HS-5 (cell line): ENCODE results near the gene EFR3B.
"Not testable (repeated sequence)": the region's sequence is repeated elsewhere in the genome, so short reads cannot be mapped to it uniquely, and the experiment has no call there.

Source experiments
- DNase-seq: peaks from one replicate; pipeline ENCODE4 v3.0.0-alpha.2; 2012; ENCODE audit warnings: low read depth

The EFR3B gene, protein sequence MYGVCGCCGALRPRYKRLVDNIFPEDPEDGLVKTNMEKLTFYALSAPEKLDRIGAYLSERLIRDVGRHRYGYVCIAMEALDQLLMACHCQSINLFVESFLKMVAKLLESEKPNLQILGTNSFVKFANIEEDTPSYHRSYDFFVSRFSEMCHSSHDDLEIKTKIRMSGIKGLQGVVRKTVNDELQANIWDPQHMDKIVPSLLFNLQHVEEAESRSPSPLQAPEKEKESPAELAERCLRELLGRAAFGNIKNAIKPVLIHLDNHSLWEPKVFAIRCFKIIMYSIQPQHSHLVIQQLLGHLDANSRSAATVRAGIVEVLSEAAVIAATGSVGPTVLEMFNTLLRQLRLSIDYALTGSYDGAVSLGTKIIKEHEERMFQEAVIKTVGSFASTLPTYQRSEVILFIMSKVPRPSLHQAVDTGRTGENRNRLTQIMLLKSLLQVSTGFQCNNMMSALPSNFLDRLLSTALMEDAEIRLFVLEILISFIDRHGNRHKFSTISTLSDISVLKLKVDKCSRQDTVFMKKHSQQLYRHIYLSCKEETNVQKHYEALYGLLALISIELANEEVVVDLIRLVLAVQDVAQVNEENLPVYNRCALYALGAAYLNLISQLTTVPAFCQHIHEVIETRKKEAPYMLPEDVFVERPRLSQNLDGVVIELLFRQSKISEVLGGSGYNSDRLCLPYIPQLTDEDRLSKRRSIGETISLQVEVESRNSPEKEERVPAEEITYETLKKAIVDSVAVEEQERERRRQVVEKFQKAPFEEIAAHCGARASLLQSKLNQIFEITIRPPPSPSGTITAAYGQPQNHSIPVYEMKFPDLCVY

DNA sequence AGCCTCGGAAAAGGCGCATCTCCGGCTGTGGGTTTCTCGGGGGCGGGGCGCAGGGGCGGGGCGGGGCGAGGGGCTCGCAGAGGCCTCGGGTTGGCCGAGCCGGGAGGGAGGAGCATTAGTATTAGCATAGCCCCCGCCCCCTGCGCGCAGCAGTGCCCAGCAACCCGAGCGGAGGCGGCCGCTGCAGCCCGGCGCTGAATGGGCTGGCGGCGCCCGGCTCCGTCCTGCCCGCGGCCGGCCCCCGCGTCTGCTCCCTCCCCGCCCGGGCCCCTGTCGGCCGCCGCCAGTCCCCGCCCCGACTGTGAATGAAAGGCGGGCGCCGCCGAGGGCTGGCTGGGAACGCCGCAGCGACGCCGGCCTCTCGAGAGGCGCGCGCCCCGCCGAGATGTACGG, at the start of gene EFR3B:
Gene EFR3B (plus strand): TSS at position 149 of the 393 bp plus-strand sequence. CDS start 237 bp downstream, at position 386.
- peak; percentile 51 for DNase-seq

DNA sequence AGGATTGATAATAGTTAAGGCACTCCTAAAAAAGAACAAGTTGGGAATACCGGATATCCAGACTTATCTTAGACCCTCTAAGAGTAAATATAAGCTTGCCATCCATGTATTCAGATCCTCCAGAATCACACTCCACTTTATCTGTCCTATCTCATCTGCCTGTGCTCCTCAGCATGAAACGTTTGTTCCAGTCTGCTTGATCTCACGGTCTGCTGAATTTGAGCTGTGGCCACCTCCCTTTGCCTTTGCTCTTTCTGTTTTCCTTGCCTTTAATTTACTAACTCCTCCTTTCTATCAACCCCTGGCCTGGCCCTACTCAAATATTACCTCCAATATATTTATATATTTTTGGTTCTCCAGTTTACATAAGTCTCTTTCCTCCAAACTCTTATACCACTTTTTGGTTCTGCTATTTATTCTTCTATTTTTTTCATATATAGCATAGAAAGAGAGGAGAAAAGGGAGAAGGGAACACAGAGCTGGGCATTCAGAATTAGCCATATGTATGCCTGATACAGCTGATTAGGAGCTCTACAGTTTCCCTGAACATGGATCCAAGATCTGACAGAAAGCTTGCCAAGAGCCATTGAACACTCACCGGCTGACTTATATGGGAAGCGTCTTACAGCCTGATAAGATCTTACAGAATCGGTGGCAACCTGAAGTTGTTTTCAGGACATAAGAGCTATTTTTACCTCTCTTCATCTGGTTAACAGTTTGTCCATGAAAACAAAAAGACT, 48.3 kb upstream of the EFR3B start:
- no peak for DNase-seq

DNA sequence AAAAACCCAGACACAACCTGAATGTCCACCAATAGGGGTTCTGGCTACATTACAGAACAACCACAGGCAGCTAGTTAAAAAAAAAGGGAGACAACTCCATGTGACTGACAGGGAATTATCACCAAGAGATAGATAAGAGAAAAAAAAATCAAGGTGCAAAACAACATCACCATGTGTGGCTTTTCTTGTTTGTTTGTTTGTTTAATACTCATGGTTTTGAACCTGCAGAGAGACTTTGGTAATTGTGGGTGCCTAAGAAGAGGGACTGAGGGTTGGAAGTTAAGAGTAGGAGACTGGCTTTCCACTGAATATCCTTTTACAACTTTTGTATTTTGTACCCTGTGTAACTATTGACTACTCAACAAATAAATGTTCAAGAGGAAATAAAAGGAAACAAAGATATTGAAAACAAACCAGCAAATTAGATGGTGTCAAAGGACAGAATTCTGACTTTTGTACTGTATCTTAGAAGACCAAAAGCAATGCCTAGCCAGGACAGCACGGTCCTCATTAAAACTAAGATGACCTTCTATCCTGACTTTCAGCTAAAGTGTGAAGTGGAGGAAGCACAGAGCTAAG, 47.6 kb upstream of the EFR3B start:
- no peak for DNase-seq

DNA sequence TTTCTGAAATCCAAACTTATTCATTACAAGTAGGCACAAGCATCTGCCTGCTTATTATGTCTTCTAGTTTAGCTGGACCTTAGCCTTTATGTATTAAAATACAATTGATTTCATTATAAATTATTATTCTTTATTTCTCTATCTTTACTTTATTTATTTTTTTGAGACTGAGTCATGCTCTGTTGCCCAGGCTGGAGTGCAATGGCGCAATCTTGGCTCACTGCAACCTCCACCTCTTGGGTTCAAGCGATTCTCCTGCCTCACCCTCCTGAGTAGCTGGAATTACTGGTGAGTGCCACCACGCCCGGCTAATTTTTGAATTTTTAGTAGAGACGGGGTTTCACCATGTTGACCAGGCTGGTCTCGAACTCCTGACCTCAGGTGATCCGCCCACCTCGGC, 42.8 kb upstream of the EFR3B start:
- not testable (repeated sequence) for DNase-seq

DNA sequence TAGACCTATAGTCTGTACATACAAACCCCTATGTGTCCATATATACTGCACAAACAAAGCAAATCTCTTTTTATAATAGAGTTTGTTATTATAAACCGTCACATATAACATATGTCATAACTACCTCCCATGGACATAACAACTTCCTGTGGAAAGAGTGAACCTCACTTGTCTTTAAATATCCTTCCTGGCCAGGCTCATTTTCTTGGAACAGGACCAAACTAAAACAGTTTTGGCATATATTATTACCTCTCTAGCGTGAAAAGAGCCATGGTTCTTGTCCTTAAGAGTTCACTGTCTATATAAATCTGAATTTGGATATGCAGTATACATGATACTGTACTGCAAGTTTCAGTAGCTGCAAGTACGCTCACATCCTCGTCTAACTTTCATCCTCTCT, 41.8 kb upstream of the EFR3B start:
- DNase-seq = no peak

- no peak for DNase-seq
Observed at GRCh38 chr2:25000503-25001324, 41.2 kb upstream of the EFR3B start.

DNA sequence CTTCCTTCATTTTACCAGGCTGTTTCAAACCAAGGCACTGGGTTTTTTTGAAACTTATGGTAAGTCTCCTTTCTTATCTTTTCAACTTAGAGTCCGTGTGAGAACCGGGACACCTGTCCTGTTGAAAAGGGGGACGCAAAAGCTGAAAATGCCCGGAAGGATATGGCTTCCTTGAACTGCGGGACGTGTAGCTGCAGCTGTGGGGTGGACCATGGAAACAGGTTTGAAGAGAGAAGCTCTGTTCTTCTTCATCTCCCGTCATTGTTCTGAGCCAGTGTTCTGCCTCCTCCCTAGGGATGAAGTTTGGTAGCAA, 40.6 kb upstream of the EFR3B start:
- DNase-seq = no peak

- DNase-seq = no peak
Observed at GRCh38 chr2:25002066-25002465, 39.8 kb upstream of the EFR3B start.

GRCh38 chr2:25009954-25010353, 31.9 kb upstream of the EFR3B start:
- DNase-seq = no peak

- DNase-seq = not testable (repeated sequence)
Observed at GRCh38 chr2:25011342-25011741, 30.5 kb upstream of the EFR3B start.

DNA sequence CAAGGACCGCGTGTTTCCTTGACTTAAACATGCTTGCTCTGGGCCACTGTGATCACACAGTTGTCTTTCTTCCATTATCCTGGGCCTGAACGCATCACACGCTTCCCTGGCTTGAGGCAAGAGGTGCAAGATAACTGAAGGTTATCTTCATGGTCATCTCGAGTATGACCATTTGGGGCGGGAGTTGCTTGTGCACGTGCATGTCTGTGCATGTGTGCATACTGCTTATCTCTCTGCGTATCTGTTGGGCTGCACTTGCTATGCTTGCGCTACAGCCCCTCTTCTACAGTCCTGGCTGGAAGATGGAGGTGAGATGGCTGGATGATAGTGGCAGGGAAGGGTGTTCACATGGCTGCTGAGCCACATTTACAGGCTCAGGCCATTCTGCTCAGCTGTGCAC, 27.2 kb upstream of the EFR3B start:
- DNase-seq = no peak

- DNase-seq = no peak
Observed at GRCh38 chr2:25018681-25019080, 23.2 kb upstream of the EFR3B start.

DNA sequence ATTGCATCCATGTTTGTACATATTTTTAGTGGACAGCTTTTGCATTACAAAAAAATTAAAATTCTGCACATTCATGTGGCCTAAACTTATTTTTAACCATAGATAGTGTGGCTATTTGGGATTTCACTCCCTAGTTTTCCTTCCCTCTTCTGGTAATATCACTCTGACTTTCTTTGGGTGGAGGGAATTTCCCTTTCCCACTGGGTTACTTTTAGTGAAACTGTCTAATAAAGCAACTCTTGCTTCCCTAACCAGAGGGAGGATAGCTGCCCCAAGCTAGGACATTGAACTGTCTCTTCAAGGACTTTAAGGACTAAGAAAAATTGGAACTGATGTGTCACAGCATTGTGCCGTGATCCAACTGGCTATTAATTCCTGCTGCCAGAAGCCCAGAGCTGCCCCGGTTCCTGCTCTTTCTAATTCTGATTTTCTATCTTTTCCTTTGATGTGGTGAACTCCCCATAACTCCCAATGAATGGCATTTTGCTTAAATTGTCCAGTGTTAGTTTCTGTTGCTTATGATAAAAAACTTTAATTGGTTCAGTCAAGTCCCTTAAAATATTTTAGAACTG, 20.0 kb upstream of the EFR3B start:
- no peak for DNase-seq

DNA sequence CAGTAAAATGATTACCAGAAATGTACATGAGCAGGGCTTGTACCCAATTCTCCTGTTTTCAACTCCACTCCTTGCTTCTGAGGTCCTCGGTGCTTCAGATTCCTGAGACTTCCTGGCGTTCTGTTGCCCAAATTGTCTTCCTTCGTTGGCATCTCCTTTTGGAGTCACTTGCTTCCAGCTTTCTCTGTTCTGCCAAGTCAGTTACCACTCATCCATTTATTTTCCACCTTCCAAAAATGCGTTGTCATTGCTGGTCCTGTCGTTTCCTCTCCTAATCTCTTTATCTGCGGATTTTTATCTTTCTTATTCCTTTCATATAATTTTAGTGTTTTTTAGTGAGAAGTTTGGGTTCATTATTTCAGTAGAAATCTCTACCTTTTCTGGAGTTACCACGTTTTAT, 18.5 kb upstream of the EFR3B start:
- no peak for DNase-seq

DNA sequence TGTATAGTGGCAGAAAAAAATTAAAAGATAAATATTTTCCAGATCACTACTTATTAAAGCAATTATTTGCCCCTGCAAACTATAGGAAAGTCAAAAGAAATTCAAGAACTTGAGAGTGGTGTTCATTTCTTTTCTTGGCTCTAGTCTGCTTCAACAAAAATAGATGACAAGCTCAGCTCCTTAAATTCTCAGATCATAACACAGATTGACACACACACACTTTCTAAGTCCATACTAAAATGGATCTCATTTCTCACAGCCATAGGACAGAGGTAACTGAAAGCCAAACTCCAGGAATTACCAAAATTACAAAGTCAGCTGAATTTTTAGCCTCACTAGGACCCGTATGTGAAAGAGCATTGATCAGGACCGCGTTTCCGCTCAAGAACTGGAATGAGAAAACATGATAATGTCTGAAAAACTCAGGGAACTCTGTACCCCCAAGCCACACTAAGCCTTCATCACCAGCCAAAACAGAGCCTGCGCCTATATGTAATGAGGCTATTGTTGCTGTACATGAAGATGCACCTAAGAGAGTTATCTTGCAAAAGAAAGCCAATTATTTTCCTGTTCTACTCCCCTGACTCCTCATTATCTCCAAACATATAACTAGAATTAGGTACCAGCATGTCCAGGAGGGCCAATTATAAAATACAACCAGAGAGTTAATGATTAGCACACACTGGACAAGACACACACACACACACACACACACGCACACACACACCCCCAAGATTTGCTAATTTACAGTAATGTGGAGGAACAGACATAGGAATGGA, 16.5 kb upstream of the EFR3B start:
- DNase-seq = no peak

DNA sequence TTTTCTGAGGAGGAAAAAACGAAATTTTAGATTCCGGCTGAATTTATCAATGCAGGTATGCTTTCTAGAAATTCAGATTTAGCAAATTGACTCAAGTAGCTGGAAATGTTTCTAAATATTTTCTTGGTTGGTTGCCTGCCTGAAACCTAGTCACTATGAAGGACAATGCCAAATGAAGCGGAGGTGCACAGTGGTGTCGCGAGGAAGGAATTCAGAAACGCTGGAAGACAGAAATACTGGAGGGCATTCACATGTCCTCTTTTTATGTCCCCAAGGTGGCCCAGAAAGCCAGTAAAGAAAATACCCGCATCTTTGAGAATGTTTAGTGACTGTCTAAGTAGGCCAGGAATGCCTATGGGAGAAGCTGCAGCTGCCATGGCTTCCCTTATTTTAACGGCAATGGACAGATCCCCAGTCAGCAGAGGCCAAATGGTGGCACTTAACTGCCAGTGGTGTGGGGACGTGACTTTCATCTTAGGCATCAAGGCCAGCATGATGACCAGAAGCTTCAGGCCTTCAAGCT, 15.8 kb upstream of the EFR3B start:
- no peak for DNase-seq

DNA sequence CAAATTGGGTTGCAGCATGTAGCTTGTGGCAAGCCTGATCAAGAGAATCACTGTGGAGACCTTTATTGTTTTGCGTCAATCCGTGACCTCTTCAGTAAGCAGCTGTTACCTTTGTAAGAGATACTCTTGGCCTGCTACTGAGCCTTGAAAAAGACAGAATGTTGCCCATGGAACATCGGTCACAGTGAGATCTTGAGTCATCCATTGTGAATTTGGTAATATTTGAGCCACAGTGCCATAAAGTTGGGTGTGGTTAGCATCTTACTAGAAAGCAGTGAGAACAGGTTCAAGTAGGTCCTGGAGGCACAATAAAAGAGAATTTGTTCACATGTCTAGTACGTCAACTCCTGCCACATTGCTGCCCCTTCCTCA, 12.7 kb upstream of the EFR3B start:
- DNase-seq = no peak

DNA sequence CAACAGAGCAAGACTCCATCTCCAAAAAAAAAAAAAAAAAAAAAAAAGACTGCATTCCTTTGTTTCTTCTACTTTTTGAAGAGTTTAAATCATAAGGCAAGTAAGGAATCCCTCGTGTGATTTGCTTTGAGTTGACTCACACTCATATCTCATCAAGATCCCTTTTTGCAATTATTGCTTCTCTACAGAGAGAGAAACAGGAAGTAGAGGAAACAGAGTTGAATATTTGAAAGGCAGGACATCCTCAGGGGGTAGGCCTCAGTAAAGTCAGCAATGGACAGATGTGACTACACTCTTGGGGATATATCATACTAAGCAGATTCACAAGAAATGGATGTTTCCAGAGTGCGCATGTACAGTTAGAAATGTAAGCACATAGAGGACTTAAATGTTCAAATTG, 11.2 kb upstream of the EFR3B start:
- DNase-seq = no peak

- DNase-seq = no peak
Observed at GRCh38 chr2:25032094-25032493, 9.8 kb upstream of the EFR3B start.

GRCh38 chr2:25032901-25033300, 9.0 kb upstream of the EFR3B start:
- DNase-seq = no peak
